HG03025 (cell line): Measurements from ENCODE around the gene CAP1.
"Not testable (repeated sequence)": the region's sequence is repeated elsewhere in the genome, so short reads cannot be mapped to it uniquely, and the experiment has no call there.

ENCODE experiments used
- ATAC-seq: cut with Tn5 transposase; IDR thresholded peaks from one replicate; pipeline ENCODE4 v1.9.1; 2021; ENCODE audit warnings: mild to moderate bottlenecking, moderate library complexity; ENCODE audit not compliant: unreplicated experiment, low FRiP score

CAP1 gene

GRCh38 chr1:40029608-40030007 is 10.9 kb upstream of the CAP1 start:
- ATAC-seq: no peak

DNA sequence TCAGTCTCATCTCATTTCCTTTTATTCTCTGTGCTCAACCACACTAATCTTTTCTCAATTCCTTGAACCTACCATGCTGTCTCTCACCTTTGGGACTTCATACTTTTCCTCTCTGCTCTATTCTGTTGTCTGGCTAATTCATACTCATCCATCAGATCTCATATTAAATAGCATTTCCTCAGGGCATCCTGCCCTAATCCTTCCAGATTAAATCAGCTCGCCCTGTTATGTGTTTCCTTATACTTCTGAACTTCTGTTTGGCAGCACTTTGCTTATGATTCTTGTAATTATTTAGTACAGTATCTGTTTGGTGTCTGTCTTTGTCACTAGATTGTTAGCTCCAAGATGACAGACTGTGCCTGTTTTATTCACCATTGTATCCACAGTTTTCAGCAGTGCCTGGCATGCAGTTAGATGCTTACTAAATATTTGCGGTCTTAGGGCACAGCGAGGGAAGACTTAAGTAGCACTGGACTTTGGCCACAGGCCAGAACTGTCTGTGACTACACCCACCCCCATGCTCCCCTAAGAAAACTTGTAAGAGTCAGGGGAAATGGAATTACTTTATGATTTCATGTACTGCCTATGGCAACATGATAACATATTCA is 9.9 kb upstream of the CAP1 start:
- no peak for ATAC-seq

- ATAC-seq: no peak
Observed at GRCh38 chr1:40032240-40032891, 8.2 kb upstream of the CAP1 start.

DNA sequence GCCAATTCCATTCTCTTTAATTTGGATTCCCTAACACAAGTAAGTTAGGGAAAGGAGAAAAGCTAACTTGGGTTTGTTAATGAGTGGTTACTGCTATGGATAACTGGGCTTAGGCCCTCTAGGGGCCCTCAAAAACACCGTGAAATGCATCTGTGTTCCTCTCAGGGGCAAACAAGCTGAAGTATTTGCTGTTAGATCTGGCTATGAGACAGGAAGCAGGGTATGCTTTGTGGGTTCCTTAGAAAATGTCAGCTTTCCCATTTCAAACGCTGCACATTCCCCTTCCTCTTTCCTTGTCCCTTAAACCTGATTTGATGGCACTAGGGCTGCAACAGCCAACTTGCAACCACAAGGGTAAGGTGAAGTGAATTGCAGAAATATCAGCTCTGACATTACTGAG is 5.7 kb upstream of the CAP1 start:
- ATAC-seq: no peak

DNA sequence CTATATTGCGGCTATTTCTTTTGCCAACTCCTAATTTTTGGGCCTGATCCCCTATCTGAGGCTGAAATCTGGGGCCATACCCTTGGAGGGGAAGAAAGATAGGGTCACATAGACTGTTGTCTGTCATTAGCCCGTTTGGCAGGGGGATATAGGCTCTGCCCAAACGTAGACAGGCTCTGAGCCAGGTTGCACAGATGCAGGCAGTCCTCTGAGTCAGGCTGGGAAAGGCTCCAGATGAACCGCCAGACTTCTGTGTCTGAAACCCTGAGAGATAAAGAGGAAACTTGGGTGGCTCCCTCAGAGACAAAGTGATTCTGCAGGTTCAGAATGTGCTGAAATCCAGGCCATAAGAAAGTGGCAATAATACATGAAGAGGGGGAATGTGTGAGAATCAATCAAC is 4.0 kb upstream of the CAP1 start:
- ATAC-seq: no peak

DNA sequence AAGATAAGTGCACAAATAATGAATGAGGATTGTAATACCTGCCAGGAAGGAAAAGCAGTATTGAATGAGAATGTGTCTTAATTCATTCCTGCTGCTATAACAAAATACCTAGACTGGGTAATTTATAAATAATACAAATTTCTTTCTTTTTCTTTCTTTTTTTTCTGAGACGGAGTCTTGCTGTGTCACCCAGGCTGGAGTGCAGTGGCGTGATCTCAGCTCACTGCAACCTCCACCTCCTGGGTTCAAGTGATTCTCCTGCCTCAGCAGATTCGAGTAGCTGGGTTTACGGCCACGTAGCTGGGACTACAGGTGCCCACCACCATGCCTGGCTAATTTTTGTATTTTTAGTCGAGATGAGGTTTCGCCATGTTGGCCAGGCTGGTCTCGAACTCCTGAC is 3.3 kb upstream of the CAP1 start:
- not testable (repeated sequence) for ATAC-seq

GRCh38 chr1:40038697-40039096 is 1.8 kb upstream of the CAP1 start:
- no peak for ATAC-seq

DNA sequence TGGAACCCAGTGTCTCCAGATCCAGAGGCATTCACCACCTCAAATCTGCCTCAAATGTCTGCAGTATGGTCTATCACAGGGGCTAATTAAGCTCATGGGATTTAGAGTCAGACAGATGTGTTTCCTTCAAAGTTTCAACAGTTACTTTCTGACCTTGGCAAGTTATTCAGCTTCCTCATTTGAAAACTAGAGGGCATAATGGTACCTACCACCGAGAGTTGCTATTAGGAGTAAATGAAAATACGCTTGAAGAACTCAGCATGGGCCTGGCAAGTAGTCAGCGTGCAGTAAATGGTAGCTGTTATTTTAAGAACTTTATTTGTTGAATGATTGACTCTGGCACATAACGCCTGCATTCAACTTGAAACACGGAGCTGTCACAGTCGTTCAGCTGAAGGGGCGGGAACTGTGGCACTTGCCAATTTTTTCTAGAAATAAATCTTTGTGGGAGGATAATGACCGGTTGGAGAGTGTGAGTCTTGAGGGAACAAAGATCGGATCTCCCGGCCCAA is 1.2 kb upstream of the CAP1 start:
- no peak for ATAC-seq

GRCh38 chr1:40039757-40040510 is 595 bp upstream of the CAP1 start:
- peak; percentile 57 for ATAC-seq

- no peak for ATAC-seq
Observed at GRCh38 chr1:40041466-40041838, 923 bp downstream of the CAP1 start.

DNA sequence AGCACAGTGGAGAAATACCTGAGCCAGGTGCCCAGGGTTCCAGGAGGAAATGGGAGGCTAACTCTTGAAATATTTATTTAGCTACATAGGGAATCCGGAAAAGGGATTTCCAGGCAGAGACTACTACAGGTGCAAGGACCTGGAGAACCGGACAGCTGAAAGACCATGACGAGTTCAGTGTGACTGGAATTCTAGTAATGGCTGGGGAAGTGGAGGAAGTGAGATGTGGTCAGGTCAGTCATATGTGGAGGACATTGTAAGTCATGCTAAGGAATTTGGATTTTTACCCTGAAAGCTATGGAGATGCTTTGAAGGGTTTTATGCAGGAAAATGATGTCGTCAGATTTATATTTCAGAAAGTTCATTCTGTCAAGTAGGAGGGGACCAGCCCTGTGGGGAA is 1.8 kb downstream of the CAP1 start:
- ATAC-seq: no peak

DNA sequence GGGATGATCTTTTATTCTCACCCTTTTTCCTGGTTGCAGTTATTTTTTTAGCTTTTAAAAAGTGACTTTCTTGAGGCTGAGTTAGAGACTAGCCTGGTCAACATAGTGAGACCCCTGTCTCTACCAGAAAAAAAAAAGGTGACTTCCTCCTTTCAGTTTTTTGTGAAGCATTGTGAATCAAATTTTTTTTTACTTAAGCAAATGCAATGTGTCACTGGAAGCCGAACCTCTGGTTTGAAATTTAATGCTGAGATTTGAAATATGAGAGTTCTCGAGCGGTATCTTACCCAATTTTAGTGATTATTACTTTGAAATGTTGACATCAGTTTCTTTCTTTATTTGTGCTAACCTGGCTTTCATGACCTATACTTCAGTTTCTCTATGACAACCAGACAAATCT is 3.6 kb downstream of the CAP1 start:
- no peak for ATAC-seq

- ATAC-seq: no peak
Observed at GRCh38 chr1:40045182-40045581, 4.7 kb downstream of the CAP1 start.

DNA sequence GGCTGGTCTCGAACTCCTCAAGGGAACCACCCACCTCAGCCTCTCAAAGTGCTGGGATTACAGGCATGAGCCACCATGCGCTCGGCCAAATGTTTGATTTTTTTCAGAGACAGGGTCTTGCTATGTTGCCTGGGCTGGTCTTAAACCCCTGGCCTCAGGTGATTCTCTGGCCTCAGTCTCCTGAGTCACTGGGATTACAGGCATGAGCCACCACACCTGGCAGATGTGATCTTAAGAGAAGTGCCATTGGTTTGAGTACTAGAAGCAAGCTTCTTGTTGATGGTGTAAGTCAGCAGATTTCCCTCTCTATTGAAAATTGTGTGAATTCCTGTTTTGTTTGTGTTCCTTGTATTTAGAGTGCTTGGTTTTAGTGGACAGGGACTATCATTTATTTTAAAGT is 5.2 kb downstream of the CAP1 start:
- no peak for ATAC-seq

GRCh38 chr1:40047276-40047675 is 6.7 kb downstream of the CAP1 start:
- ATAC-seq: no peak

DNA sequence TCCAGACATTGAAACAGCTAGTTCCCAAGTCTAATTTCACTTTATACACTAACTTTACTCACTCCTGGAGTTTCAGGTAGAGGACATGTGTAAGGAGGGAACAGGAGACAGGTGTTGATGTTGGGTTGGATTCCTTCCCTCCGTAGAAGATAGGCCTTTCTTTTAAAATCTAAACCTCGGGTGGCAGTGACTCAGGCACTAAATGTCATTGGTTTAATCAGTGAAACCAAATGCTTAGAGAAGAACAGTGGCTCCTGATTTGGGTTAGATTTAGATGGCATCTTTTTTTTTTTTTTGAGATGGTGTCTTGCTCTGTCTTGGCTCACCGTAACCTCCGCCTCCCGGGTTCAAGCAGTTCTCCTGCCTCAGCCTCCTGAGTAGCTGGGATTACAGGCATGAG is 7.2 kb downstream of the CAP1 start:
- no peak for ATAC-seq

DNA sequence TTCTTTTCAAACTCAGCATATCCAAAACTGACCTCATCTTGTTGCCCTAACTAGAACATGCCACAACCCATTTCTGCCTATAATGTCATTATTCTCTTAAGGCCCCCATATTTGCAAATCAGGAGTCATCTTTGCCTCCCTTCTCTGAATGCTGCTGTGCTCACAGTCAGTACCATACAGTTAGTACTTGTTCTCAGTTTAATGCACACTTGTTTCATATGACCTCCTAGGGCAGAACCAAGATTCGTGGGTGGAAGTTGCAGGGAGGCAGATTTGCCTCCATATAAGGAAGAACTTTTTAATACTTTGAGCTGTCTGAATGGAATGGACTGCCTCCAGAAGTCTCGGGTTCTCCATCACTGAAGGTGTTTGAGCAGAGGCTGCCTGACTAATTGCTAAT is 9.2 kb downstream of the CAP1 start:
- no peak for ATAC-seq

- ATAC-seq: no peak
Observed at GRCh38 chr1:40050863-40051262, 10.3 kb downstream of the CAP1 start.

DNA sequence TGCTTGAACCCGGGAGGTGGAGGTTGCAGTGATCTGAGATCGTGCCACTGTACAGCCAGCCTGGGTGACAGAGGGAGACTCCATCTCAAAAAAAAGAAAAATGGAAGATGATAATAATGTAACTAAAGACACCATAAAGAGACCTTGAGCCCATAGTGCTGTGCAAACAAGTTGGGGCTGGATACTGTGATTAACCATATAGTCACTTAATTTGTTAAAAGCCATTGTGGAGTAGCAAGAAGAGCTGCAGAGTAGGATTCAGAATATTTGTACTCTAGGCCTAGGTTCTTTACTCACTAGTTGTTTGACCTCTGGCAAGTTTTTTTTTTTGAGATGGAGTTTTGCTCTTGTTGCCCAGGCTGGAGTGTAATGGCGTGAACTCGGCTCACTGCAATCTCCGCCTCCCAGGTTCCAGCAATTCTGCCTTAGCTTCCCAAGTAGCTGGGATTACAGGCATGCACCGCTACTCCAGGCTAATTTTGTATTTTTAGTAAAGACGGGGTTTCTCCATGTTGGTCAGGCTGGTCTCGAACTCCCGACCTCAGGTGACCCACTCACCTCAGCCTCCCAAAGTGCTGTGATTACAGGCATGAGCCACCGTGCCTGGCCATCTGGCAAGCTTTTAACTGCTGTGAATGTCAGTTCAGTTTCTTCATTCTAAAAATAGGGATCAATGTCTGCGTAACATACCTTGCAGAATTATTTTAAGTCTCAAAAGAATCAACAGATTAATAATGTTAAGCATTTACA is 12.8 kb downstream of the CAP1 start:
- no peak for ATAC-seq

DNA sequence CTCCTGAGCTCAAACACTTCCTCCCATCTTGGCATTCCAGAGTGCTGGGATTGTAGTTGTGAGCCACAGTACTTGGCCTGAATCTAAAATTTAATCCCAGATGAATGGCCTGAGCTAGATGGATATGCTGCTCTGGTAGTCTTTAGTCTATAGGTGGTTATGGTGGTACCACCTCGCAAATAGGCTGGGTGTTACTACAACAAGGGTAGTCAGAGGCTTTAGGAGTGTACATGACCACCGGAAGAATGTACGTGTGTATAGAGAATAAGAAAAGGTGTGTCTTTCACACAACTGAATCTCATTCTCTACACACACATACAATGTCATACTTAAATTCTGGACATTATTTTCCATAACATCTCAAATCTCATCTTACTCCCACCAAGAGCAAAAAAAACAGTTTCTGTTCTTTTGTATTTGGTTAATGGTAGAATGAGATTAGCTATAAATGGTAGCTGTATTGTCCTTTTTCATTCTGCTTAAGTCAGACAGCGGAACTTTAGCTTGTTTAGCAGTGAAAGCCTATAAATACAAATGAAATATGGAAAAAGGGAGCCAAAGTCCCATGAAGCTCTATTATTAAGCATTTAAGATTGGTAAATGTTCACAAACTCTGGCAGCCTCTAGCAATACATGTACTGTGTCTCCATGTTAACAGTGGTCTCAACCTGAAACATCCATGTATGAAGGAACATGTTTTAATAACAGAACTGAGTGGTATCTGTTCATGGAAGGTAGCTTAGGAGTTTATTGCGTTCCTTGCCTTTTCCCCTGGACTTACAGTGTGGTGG is 16.2 kb downstream of the CAP1 start:
- ATAC-seq: no peak
